HEK293 (cell line): ENCODE measurements around the gene SLC49A3.
A peak's percentile ranks its signal among the peaks of the same experiment; 100 is the strongest.

ENCODE experiments used
- CTCF ChIA-PET: fragments of 350-600 bp; formaldehyde crosslinking; extraction: SDS; loops from one replicate; lab custom pipeline; 2021; ENCODE audit warnings: antibody characterized with exemption; lab: Yijun Ruan, JAX
- POLR2A ChIA-PET: fragments of 300-600 bp; formaldehyde crosslinking; extraction: SDS; loops from one replicate; lab custom pipeline; 2020; ENCODE audit warnings: antibody characterized with exemption, inconsistent platforms; lab: Yijun Ruan, JAX
- H3K27ac ChIP-seq: fragments of 200-500 bp; sonication (Bioruptor generic); 2 replicates; pipeline ENCODE4 v1.5.1; 2014; ENCODE audit warnings: low read depth, low read length, control low read depth, inconsistent platforms; ENCODE audit errors: extremely low read depth
- H3K36me3 ChIP-seq, 2 experiments: fragments of 200-500 bp in 1 of 2; sonication (Bioruptor generic) in 1 of 2; 1 replicate in 1 of 2; 2 replicates in 1 of 2; pipeline ENCODE4 v1.5.1; 2014 to 2017; ENCODE audit warnings: inconsistent platforms in 2 of 2, low read length in 2 of 2; ENCODE audit not compliant: control insufficient read depth in 2 of 2, insufficient read depth in 1 of 2
- H3K4me1 ChIP-seq: fragments of 200-500 bp; sonication (Bioruptor generic); 2 replicates; pipeline ENCODE4 v1.5.1; 2014; ENCODE audit warnings: mild to moderate bottlenecking, low read length, inconsistent platforms; ENCODE audit not compliant: control insufficient read depth, insufficient read depth
- H3K4me3 ChIP-seq: 2 replicates; pipeline ENCODE4 v1.5.1; 2011; ENCODE audit warnings: low read depth, mild to moderate bottlenecking, control low read depth, low read length, moderate library complexity
- H3K9me3 ChIP-seq: fragments of 200-500 bp; sonication (Bioruptor generic); 2 replicates; pipeline ENCODE4 v1.5.1; 2014; ENCODE audit warnings: low read depth, low read length, inconsistent platforms; ENCODE audit not compliant: control insufficient read depth, insufficient read depth
- ELK4 ChIP-seq: IDR thresholded peaks from 2 replicates; pipeline ENCODE4 v1.6.1; 2011; ENCODE audit warnings: mild to moderate bottlenecking, low read depth, low read length, borderline replicate concordance
- GLIS1 ChIP-seq: fragments of 450-650 bp; formaldehyde crosslinking; IDR thresholded peaks from 2 replicates; pipeline ENCODE4 v1.5.1; 2016; ENCODE audit warnings: missing biosample characterization, missing genetic modification characterization
- GLIS2 ChIP-seq: fragments of 450-650 bp; formaldehyde crosslinking; IDR thresholded peaks from 2 replicates; pipeline ENCODE4 v1.5.1; 2016; ENCODE audit warnings: missing biosample characterization, missing genetic modification characterization
- SALL2 ChIP-seq: fragments of 450-650 bp; formaldehyde crosslinking; IDR thresholded peaks from 2 replicates; pipeline ENCODE4 v1.5.0; 2017; ENCODE audit warnings: missing biosample characterization, mild to moderate bottlenecking, missing genetic modification characterization, borderline replicate concordance
- SCRT2 ChIP-seq: fragments of 450-650 bp; formaldehyde crosslinking; IDR thresholded peaks from 2 replicates; pipeline ENCODE4 v1.5.1; 2016; ENCODE audit warnings: missing biosample characterization, missing genetic modification characterization
- TRIM28 ChIP-seq: IDR thresholded peaks from 2 replicates; pipeline ENCODE4 v1.6.1; 2011; ENCODE audit warnings: low read length, control low read depth, borderline replicate concordance
- ZBTB48 ChIP-seq: fragments of 450-650 bp; formaldehyde crosslinking; IDR thresholded peaks from 2 replicates; pipeline ENCODE4 v1.5.1; 2016; ENCODE audit warnings: missing biosample characterization, missing genetic modification characterization
- ZIC2 ChIP-seq: fragments of 450-650 bp; formaldehyde crosslinking; IDR thresholded peaks from 2 replicates; pipeline ENCODE4 v1.5.1; 2016; ENCODE audit warnings: missing biosample characterization, missing genetic modification characterization
- ZNF140 ChIP-seq: fragments of 450-650 bp; formaldehyde crosslinking; IDR thresholded peaks from 2 replicates; pipeline ENCODE4 v1.5.1; 2016; ENCODE audit warnings: missing biosample characterization, missing genetic modification characterization
- ZNF175 ChIP-seq: fragments of 450-650 bp; formaldehyde crosslinking; IDR thresholded peaks from 2 replicates; pipeline ENCODE4 v1.5.1; 2016; ENCODE audit warnings: missing biosample characterization, missing genetic modification characterization
- ZNF26 ChIP-seq: fragments of 450-650 bp; formaldehyde crosslinking; IDR thresholded peaks from 2 replicates; pipeline ENCODE4 v1.5.1; 2016; ENCODE audit warnings: missing biosample characterization, missing genetic modification characterization
- ZNF521 ChIP-seq: fragments of 450-650 bp; formaldehyde crosslinking; IDR thresholded peaks from 2 replicates; pipeline ENCODE4 v1.5.1; 2017; ENCODE audit warnings: missing biosample characterization, mild to moderate bottlenecking, missing genetic modification characterization
- ZNF555 ChIP-seq: fragments of 450-650 bp; formaldehyde crosslinking; conservative IDR thresholded peaks from 2 replicates; pipeline ENCODE4 v1.5.1; 2017; ENCODE audit warnings: missing biosample characterization, mild to moderate bottlenecking, missing genetic modification characterization, inconsistent platforms
- ZNF561 ChIP-seq: fragments of 450-650 bp; IDR thresholded peaks from 2 replicates; pipeline ENCODE4 v1.5.1; 2018; ENCODE audit warnings: missing biosample characterization, missing genetic modification characterization, borderline replicate concordance
- ZNF585B ChIP-seq: fragments of 450-650 bp; formaldehyde crosslinking; IDR thresholded peaks from 2 replicates; pipeline ENCODE4 v1.5.1; 2016; ENCODE audit warnings: missing biosample characterization, missing genetic modification characterization
- ZNF664 ChIP-seq: fragments of 450-650 bp; formaldehyde crosslinking; IDR thresholded peaks from 2 replicates; pipeline ENCODE4 v1.5.1; 2016; ENCODE audit warnings: missing biosample characterization, missing genetic modification characterization
- ZNF670 ChIP-seq: fragments of 450-650 bp; formaldehyde crosslinking; IDR thresholded peaks from 2 replicates; pipeline ENCODE4 v1.5.1; 2016; ENCODE audit warnings: missing biosample characterization, missing genetic modification characterization, low read depth
- ZNF830 ChIP-seq: fragments of 450-650 bp; IDR thresholded peaks from 2 replicates; pipeline ENCODE4 v1.5.0; 2018; ENCODE audit warnings: missing biosample characterization, missing genetic modification characterization, low read depth, mild to moderate bottlenecking, moderate library complexity
- ZSCAN5A ChIP-seq: fragments of 450-650 bp; formaldehyde crosslinking; IDR thresholded peaks from 2 replicates; pipeline ENCODE4 v1.5.1; 2016; ENCODE audit warnings: missing biosample characterization, missing genetic modification characterization
- ZXDB ChIP-seq: fragments of 450-650 bp; formaldehyde crosslinking; IDR thresholded peaks from 2 replicates; pipeline ENCODE4 v1.5.1; 2016; ENCODE audit warnings: missing biosample characterization, missing genetic modification characterization
- TF ChIP-seq, protein P1 (sequence below): fragments of 450-650 bp; formaldehyde crosslinking; IDR thresholded peaks from 2 replicates; pipeline ENCODE4 v1.5.1; 2016; ENCODE audit warnings: missing biosample characterization, missing genetic modification characterization
- TF ChIP-seq, protein P2 (sequence below): fragments of 450-650 bp; formaldehyde crosslinking; IDR thresholded peaks from 2 replicates; pipeline ENCODE4 v1.5.1; 2016; ENCODE audit warnings: missing biosample characterization, missing genetic modification characterization
- TF ChIP-seq, protein P3 (sequence below): sonication (generic); formaldehyde crosslinking; IDR thresholded peaks from 2 replicates; pipeline ENCODE4 v1.8.1; 2022; ENCODE audit warnings: mild to moderate bottlenecking, moderate library complexity, missing genetic modification reagents

Gene SLC49A3

DNA sequence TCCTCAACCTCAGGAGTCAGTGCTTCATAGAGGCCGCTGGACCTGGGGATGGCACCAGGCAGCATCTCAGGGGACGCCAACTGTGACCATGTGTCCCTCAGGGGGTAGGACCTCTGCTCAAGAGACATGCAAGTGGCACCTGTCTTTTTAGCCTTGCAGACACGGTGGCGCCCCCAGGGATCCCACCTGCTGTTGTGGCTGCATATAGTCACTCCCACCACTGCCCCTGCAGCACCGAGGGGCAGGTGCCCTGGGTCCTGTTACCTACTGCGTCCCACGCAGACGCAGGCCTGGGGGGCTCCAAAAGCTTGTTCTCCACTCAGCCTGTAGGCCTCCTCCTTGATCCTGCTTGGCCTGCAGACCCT is 12.1 kb downstream of the SLC49A3 start:
- POLR2A ChIA-PET, result no interaction called here
- TF ChIP-seq ZNF670 (tag by site-specific recombination), result no peak
- TF ChIP-seq, protein P1, sequence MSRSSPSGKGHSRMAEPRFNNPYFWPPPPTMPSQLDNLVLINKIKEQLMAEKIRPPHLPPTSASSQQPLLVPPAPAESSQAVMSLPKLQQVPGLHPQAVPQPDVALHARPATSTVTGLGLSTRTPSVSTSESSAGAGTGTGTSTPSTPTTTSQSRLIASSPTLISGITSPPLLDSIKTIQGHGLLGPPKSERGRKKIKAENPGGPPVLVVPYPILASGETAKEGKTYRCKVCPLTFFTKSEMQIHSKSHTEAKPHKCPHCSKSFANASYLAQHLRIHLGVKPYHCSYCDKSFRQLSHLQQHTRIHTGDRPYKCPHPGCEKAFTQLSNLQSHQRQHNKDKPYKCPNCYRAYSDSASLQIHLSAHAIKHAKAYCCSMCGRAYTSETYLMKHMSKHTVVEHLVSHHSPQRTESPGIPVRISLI (tag by site-specific recombination), result no peak
- no peak for TF ChIP-seq ZSCAN5A
- TF ChIP-seq, protein P2, sequence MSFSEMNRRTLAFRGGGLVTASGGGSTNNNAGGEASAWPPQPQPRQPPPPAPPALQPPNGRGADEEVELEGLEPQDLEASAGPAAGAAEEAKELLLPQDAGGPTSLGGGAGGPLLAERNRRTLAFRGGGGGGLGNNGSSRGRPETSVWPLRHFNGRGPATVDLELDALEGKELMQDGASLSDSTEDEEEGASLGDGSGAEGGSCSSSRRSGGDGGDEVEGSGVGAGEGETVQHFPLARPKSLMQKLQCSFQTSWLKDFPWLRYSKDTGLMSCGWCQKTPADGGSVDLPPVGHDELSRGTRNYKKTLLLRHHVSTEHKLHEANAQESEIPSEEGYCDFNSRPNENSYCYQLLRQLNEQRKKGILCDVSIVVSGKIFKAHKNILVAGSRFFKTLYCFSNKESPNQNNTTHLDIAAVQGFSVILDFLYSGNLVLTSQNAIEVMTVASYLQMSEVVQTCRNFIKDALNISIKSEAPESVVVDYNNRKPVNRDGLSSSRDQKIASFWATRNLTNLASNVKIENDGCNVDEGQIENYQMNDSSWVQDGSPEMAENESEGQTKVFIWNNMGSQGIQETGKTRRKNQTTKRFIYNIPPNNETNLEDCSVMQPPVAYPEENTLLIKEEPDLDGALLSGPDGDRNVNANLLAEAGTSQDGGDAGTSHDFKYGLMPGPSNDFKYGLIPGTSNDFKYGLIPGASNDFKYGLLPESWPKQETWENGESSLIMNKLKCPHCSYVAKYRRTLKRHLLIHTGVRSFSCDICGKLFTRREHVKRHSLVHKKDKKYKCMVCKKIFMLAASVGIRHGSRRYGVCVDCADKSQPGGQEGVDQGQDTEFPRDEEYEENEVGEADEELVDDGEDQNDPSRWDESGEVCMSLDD, result no peak
- TF ChIP-seq ZNF140 (tag by site-specific recombination), result no peak
- no peak for TF ChIP-seq ZXDB (tag by site-specific recombination)
- no peak for TF ChIP-seq ZNF664
- TF ChIP-seq ZNF175, result no peak
- TF ChIP-seq, all 188 proteins: peak for 0
- Histone ChIP-seq H3K4me1 (peaks cover 3% of the 10 kb centered on the region), H3K4me3 (no peak overlapping the region), H3K9me3 (no peaks in the 10 kb centered on the region), H3K27ac (no peak overlapping the region), H3K36me3 (peaks cover 0 to 21% of the 10 kb centered on the region in 2 experiments; a peak in 2 of 3 replicates)
- CTCF ChIA-PET, result no interaction called here

DNA sequence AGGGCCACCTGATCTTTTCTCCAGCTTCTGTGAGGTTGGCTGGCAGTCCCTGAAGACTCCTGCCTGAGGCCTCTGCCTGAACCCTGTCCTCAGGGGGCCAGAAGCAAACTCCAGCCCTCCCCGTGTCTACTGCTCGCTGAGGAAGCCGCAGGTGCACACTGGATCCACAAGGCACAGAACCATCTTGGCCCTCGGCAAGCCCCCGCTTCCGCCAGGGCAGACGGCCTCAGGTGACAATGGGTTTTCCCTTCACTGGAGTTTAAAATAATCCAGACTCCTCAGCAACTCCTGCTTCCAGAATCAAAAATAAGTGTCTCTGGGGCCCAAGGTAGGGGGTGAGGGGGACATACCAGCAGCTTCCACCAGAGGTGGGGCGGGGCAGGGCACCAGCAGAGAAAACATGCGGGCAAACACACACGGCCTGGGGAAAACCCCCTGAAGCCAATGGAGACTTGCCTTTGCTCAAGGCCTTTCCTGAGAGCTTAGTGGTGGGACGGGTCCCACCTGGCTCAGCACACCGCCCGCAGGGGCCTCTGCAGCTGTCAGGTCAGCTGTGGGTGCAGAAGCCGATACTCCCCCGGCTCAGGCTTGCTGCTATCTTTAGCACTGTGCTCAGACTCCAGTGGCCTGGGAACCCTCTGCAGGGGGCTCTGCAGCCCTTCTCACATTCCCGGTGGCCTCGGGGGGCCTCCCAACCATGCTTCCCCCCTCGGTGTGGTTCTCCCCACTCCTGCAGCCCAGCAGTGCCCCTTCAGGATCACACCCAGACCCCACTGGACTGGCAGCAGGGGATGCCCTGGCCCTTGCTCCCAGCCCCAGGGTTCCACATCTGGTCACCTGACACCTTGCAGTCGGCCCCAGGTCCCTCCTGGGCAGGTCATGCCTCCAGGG is 12.7 kb downstream of the SLC49A3 start:
- ChIA-PET CTCF (interaction anchor here (2.4 kb wide), 1 partner anchor 8 kb away, joined by 6 read pairs; no protein-coding TSS in a partner anchor), POLR2A (interaction anchor here (1.1 kb wide), 1 partner anchor 11 kb away, joined by 3 read pairs; no protein-coding TSS in a partner anchor)
- TF ChIP-seq SALL2 (tag by site-specific recombination) (no peak), GLIS1 (peak; percentile 95), ZNF561 (tag by site-specific recombination) (no peak), ELK4 (no peak), ZNF555 (tag by site-specific recombination) (no peak), ZBTB48 (tag by site-specific recombination) (no peak), GLIS2 (tag by site-specific recombination) (peak; percentile 40; the same call in 1 of the 2 replicates), ZNF830 (tag by site-specific recombination) (no peak), ZNF521 (tag by site-specific recombination) (no peak), ZSCAN5A (no peak), ZNF26 (tag by site-specific recombination) (no peak), SCRT2 (tag by site-specific recombination) (peak; percentile 26; the same call in 1 of the 2 replicates), TRIM28 (no peak), ZNF585B (tag by site-specific recombination) (no peak), ZIC2 (tag by site-specific recombination) (peak; percentile 81)
- TF ChIP-seq, protein P3, sequence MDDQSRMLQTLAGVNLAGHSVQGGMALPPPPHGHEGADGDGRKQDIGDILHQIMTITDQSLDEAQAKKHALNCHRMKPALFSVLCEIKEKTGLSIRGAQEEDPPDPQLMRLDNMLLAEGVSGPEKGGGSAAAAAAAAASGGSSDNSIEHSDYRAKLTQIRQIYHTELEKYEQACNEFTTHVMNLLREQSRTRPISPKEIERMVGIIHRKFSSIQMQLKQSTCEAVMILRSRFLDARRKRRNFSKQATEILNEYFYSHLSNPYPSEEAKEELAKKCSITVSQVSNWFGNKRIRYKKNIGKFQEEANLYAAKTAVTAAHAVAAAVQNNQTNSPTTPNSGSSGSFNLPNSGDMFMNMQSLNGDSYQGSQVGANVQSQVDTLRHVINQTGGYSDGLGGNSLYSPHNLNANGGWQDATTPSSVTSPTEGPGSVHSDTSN (CRISPR knock-in tag), result no peak

More for the DNA sequence above, 12.7 kb downstream of the SLC49A3 start:
- no peak overlapping the region for H3K27ac ChIP-seq
- peaks cover 0 to 28% of the 10 kb centered on the region in 2 experiments; a peak in 2 of 3 replicates for H3K36me3 ChIP-seq
- peaks cover 3% of the 10 kb centered on the region for H3K4me1 ChIP-seq
- no peaks in the 10 kb centered on the region for H3K9me3 ChIP-seq
- no peak overlapping the region for H3K4me3 ChIP-seq
